Activated CD4-positive, alpha-beta T cell treated with anti-CD3 and anti-CD28 coated beads for 4 hours (primary cell): ENCODE data around the gene CHST8.

Source experiments
- DNase-seq, 2 donors: peaks; one replicate each; pipeline ENCODE4 v3.0.0-alpha.2; 2020

CHST8 gene

GRCh38 chr19:33675501-33676124, 53.9 kb downstream of the CHST8 start:
- DNase-seq, result no peak

DNA sequence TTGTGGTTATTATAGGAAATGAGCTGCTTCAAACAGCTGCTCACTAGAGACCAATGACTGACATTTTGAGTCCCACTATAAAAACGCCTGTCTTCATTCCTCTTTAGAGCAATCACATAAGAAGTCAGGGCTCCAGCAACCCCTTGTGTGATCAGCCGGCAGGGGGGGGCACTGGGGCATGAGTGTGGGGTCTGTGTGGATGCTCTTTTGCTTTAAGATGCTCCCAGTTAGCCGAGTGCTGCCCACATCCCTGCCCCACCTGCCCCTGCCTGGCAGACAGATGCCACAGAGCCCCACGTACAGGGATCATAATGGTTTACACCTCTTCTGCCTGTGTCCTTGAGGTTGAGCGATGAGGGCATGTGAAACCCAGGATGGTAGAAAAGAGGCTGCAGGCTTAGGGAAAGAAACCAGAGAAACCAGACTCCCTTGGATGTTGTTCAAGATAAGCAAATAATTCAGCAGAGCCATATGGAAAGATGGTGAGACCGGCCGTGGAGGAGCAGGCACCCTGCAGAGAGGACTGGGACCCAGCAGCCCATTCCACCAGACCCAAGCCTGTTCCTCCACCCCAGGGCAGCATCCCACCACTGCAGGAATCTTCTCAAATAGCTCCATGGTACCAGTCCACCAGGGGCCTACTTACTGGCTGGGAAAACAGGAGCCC, 55.4 kb downstream of the CHST8 start:
- DNase-seq, result no peak

DNA sequence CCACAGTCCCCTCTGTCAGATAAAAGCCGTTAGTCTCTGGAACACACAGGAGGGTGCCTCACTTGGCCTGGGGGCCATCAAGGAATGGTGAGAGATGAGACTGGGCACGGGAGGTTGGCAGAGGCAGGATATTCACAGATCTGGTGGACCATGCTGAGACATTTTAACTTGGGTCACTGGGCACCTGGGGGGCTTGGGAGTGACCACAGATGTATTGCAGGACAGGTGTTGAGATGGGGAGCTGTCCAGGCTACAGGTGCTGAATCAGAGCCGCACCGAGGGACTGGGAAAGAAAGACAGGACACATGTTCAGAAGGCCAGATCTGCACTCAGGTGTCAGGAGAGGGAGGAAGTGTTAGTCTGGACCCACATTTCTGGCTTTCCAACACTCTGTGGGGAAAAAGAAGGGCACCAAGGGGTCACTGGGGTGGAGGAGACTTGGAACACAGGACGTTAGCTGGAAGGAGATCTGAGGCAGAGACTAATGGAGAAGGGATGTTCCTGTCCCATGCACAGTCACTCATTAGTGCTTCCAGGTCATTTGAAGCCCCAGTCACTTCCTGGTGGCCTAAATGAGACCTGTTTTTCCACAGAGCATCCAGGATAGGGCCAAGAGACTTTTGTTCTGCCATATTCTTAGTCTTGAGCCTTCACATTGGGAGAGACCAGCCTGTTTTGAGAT, 56.1 kb downstream of the CHST8 start:
- no peak for DNase-seq

GRCh38 chr19:33678796-33679585, 57.2 kb downstream of the CHST8 start:
- DNase-seq, result no peak

DNA sequence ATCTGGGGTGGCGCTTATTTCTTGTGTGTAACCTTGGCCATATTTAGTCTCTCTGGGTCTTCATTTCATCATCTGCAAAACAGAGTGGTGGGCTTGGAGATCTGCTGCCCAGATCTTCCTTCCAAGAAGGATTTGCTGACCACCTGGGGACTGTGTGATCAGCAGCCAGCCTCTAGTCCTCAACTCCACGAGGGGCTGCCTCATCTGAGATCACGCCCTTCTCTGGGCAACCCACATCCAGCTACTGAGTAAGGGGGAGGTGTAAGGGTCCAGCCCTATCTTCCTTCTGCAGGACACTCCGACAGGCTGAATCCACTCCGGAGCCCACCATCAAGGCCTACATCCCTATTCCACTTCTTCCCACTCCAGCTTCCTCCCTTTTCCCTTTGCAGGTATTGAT, 57.9 kb downstream of the CHST8 start:
- DNase-seq, result no peak

DNA sequence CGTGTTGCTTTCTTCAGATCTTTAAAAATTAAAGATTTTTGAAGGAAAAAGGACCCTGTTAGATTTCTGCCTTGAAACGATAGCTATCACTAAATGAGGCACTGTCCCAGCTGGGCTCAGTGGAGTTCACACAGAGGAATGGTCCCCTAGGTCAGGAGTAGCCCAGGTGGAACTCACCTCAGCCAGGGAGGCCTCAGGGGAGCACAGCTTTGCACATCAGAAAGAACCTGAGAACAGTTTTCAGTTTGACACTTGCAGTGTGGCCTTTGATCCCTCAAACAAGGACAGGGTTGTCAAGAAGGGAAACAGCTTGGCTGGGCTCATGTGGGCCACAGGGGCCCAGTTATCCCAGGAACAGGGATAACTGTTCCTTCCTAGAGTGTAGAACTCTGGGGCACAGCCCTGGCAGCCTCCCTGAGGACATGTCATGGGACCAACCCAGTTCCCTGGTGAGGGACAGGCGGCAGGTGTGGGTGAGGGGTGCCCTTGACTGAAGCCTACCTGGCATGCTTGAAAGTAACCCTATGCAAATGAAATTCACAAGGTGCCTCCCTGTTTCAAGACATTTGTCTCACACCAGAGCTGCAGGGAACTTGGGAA, 59.4 kb downstream of the CHST8 start:
- DNase-seq, result no peak

GRCh38 chr19:33683881-33684537, 62.3 kb downstream of the CHST8 start:
- no peak for DNase-seq

- DNase-seq, result no peak
Observed at GRCh38 chr19:33684538-33685232, 62.9 kb downstream of the CHST8 start.

GRCh38 chr19:33685541-33685940, 63.8 kb downstream of the CHST8 start:
- DNase-seq, result no peak

DNA sequence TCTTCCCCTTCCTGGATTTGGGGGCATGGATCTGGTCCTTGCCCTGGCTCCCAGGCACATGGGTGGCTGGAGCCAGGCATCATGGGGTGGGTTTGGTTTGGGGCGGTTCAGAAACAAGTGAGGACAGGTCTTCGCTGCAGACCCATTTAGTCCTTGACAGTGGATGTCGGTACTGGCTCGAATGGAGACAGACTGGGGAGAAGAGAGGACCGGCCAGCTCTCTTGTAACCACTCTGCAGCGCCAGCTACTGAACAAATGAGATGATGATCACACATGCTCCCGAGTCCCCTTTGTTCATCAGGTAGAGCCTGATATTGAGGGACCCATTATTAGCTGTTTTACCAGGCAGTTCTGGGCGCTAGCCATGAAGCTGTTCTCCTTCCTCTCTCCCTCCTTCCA, 64.5 kb downstream of the CHST8 start:
- DNase-seq, result no peak

- no peak for DNase-seq
Observed at GRCh38 chr19:33686687-33687480, 65.1 kb downstream of the CHST8 start.

- DNase-seq, result no peak
Observed at GRCh38 chr19:33687481-33688170, 65.9 kb downstream of the CHST8 start.

- no peak for DNase-seq
Observed at GRCh38 chr19:33688171-33688992, 66.6 kb downstream of the CHST8 start.

DNA sequence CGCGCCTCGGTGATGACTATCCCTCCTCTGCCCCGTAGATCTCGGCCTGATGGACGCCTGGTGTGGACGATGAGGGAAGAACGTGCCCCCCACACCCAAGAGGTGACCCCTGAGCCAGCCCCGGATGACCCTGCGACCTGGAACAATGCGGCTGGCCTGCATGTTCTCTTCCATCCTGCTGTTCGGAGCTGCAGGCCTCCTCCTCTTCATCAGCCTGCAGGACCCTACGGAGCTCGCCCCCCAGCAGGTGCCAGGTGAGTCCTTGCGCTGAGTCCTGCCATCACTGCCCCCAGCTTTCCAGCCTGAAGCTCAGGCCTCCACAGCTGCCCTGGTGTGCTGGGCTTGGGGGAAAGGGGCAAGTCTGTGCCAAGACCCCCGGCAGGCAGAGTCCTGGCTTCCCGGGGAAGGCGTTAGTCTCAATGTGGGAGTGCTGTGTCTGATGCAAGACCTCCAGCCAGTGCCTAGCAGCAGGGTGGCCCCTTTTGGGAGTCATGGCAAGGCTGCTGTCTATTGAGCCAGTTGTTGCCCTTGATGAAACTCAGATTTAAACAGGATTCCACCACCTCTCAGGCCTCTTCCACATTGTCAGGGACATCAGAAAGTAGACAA, 67.5 kb downstream of the CHST8 start:
- no peak for DNase-seq

DNA sequence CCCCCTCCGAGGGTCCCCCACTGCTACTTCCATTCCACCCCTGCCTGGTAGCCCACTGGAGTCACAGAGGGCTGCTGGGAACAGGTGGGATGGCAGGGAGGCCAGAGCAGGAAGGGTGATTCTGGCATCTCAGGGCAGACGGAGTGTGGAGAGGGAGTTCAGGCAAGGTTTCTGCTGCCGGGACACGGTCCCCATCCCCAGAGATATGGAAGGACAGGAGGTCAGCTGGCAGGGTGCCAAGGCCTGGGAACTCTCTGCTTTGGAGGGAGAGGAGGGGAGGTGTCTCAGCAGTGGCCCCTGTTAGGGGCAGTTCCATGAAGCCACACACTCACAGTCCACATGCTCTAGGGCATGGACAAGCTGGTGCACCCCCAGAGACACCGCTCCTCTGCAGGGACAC, 68.1 kb downstream of the CHST8 start:
- DNase-seq, result no peak

- DNase-seq, result no peak
Observed at GRCh38 chr19:33690378-33691029, 68.8 kb downstream of the CHST8 start.

GRCh38 chr19:33691030-33691427, 69.3 kb downstream of the CHST8 start:
- DNase-seq, result no peak

GRCh38 chr19:33691736-33692135, 70.0 kb downstream of the CHST8 start:
- DNase-seq, result no peak
